NCI-H2227 (cell line): ENCODE results near the gene JMJD1C.

Source experiments
- DNase-seq: peaks from one replicate; lab custom pipeline; 2025; ENCODE audit not compliant: unreplicated experiment; lab: John Stamatoyannopoulos, UW

The JMJD1C gene

GRCh38 chr10:63478564-63478963 lies 12.8 kb upstream of the JMJD1C start:
- DNase-seq = no peak

GRCh38 chr10:63477927-63478326 lies 12.2 kb upstream of the JMJD1C start:
- no peak for DNase-seq

DNA sequence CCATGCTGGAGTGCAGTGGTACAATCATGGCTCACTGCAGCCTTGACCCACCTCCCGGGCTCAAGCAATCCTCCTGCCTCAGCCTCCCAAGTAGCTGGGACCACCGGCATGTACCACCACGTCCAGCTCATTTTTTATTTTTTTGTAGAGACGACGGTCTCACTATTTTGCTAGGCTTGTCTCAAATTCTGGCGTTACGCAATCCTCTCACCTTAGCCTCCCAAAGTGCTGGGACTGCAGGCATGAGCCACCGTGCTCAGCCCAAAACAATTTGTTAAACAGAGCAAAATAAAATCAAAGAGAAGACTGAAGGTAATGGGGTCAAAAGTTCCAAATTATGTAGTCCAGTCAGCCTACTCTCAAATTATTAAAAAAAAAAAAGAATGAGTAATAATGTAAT lies 8.7 kb upstream of the JMJD1C start:
- DNase-seq = no peak

- no peak for DNase-seq
These were observed 5.2 kb upstream of the JMJD1C start for GRCh38 chr10:63470928-63471327.

DNA sequence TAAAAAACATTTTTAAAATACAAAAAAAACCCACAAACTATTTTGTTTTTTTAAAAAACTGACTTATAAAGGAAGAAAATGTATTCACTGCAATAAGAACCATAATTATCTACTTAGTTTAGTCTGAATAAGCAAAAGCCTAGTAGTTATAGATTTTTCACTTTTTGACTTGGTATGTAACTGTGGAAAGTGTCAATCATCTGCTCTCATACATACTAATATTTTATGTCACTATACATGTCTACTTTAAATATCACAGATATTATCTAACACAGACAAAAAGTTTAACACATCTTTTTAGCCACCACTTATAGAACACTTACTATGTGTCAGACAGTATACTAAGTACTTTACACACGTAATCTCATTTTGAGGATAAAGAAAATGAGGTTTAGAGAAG lies 3.2 kb upstream of the JMJD1C start:
- no peak for DNase-seq

GRCh38 chr10:63467841-63468240 lies 2.1 kb upstream of the JMJD1C start:
- DNase-seq = no peak

DNA sequence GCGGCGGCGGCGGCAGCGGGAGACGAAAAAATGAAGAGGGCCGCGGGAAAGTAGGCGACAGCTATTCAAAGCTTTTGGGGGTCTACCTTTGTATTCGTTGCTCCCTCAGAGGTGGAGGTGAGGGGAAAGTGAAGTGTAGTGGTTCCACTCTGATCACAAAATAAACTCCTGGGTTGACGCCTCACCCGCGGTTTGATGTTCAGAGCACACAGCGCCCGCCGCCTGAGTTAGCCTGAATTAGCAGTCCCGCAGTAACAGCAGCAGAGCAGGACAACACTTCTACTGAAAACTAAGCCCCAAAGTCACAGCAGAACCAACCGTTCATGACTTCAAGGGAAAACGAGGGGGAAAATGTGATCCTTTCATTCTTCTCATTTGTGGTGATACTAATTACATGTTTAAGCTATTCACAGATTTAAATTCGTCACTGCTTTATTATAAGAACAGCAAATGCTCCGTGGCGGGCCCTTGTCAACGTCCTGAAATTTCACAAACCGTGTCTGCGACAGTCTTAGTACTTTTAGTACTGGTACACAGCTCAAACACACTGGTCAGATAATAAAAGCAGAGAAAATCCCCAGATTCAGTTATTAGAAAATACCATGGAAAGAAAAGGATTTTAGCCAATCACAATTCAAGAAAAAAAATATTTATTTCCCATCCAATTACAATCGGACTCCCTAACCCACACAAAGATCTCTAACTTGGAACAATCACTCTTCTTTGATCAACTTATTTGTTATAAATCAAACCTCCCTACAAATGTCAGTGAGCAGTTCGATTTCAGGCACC lies 563 bp upstream of the JMJD1C start:
- peak; percentile 66 for DNase-seq

DNA sequence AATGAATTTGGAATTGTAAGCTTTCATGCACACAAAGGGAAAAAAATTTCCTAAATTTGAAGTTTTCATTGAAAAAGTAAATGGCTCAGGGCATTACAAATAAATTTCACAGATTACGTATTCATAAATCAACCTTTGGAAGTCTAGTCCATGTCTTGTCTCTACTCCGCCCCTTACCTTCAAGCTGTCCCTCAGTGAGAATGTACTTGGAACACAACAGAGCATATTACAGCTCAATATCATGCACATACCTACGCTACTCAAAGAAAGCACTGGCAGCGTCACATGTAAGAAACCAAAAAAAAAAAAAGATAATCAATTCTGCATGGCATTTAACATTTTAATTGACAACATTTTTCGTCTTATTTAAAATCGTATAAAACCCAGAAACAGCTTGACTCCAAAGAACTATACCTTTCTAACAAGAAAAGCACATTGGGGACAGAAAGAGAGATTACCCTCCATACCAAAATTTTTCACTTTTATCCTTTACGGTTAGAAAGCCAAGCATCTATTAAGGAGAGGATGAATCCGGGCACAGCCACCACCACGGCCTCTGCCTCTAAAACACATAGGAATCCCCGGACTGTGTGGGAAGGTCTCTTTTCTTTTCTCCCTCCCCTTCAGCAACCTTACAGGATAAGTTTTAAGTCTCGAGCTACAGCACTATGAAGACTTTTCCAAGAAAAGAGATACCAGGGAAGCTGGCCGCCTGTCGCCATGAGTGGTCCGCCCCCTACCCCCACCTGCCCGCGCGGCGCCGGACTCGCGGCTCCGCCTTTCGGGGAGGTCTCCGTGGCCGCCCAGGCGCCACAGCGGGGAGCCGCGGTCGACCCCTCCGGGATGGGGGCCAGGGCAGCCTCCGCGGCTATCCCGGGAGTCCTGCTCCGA lies 1.1 kb downstream of the JMJD1C start:
- peak; percentile 85 for DNase-seq

GRCh38 chr10:63462442-63462841 lies 3.3 kb downstream of the JMJD1C start:
- no peak for DNase-seq

GRCh38 chr10:63458177-63458576 lies 7.6 kb downstream of the JMJD1C start:
- DNase-seq = no peak

DNA sequence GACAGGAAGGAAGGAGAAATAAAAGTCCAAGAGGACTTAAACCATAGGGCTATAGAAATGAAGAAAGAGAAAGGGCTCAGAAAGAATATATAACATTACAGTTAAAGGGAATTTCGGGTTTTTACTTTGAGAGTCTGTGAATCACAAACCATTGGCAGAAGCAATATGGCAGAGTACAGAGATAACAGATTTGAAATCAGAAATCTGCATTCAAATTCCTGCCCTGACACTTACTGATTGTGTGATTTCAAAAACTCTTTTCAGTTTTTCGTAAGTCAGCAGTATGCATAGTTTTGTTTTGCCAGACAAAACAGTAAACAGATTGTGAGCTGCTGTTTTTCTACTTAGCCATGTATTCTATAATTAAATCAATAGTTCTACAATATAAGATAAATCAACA lies 8.2 kb downstream of the JMJD1C start:
- no peak for DNase-seq

- DNase-seq = no peak
These were observed 9.2 kb downstream of the JMJD1C start for GRCh38 chr10:63456437-63457210.

GRCh38 chr10:63455507-63455906 lies 10.3 kb downstream of the JMJD1C start:
- DNase-seq = no peak

GRCh38 chr10:63454631-63455030 lies 11.1 kb downstream of the JMJD1C start:
- no peak for DNase-seq

GRCh38 chr10:63452524-63452923 lies 13.3 kb downstream of the JMJD1C start:
- DNase-seq = no peak

DNA sequence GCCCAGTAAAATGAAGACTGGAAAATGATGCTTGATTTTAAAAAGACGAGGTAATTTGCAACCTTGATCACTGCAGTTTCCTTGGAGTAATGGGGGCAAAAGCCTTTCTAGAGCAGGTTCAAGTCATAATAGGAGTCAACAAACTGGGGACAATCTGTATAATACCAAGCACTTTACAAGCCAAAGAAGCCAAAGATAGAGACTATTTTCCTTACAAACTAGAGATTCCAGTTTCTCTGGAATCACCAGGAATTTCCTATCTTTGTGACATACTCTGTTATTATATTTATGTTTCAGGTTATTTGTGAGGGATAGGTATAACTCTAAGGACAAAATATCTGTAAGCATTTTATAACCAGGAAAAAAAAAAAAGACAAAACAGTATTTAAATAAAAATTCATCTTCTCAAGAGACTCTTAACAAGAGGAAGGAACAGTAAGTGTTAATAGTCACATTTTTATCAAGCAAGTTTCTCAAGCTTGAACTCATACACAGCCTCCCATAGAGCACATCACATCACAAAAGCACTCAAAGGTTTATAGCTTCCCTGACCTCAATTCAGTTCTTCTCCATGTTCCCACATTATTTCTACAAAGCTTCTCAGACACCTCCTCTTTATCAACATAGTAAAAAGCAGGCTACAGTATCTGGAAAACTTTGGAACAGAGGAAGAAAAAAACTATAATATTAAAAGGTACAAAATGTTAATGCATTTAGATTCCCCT lies 18.9 kb downstream of the JMJD1C start:
- DNase-seq = no peak

DNA sequence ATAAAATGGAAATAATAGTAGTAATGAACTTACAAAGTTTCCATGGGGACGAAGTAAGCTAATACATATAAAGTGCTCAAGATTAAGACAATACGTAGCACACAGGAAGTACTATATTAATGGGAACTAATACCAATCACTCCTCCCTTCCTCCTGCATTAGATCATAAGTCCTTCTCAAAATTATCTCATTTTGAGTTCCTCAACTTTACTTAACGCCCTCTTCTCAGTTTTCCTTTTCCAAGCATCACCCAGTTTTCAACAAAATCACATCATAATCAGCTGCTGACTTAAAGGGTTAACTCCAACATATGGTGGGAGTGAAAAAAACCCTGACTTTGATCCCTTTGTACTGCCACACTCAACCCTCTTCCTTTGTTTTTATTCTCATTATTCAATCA lies 24.4 kb downstream of the JMJD1C start:
- DNase-seq = no peak

- no peak for DNase-seq
These were observed 26.2 kb downstream of the JMJD1C start for GRCh38 chr10:63439607-63440006.

DNA sequence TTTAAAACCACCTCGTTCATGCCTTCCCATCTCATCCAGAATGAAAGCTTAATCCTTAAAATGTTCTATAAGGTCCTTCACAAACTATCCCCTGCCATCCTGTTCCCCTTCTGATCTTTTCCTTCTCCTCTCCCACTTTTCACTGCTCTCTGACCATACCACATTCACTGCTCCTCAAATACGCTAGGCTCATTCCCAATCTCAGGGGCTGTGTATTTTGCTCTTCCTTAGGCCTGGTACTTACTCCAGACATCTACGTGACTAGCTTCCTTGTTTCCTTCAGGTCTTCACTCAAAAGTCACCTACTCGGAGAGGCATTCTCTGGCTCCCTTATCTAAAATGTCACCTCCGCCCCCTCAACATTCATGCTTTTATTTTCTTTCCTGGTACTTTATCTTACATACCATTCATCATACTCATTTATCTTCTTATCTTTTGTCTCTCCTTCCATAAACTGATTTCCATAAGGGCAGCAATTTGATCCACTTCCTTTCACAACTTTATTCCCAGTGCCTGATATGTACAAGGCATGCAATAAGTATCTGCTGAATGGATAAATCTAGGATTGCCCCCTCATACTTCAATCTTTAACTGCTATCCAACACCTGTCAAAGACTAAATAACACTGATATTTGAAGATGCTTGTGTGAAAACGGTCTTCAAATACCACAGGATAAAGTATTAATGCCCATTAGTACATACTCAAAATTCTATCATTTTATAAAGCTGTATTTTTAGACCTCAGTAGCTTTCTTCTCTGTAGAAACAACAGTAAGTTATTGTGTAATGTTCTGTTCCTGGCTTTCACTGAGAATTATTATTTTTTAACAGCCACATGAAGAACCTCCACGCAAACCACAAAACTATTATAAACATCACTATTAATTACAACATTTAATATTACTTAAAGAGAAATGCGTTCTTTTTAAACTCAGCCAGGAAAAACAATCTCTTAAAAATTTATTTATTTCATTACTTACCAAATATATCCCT lies 27.0 kb downstream of the JMJD1C start:
- no peak for DNase-seq
